Forelimb muscle (tissue), 1 donor: ENCODE data around the gene PLAAT5. TPM values are rescaled to one million over a fixed set of nuclear protein-coding genes. Genes with fewer than 3 reads are reported as not detected.

Source experiments
- DNase-seq: peaks from one replicate; pipeline ENCODE4 v3.0.0-alpha.2; 2013; ENCODE audit warnings: low read depth
- polyA plus RNA-seq: library from polyadenylated mRNA; unstranded; fragments of 120-200 nt; gene quantifications from one replicate; pipeline ENCODE4 v1.2.1, GENCODE V29; 2013; ENCODE audit not compliant: insufficient read length

The PLAAT5 gene
- polyA plus RNA-seq, 1 donor: 3.2 TPM

- DNase-seq: no peak
Measured at GRCh38 chr11:63512816-63513215, 21.8 kb upstream of the PLAAT5 start.

- no peak for DNase-seq
Measured at GRCh38 chr11:63511048-63511748, 20.2 kb upstream of the PLAAT5 start.

- no peak for DNase-seq
Measured at GRCh38 chr11:63510360-63511047, 19.5 kb upstream of the PLAAT5 start.

- no peak for DNase-seq
Measured at GRCh38 chr11:63508745-63509144, 17.8 kb upstream of the PLAAT5 start.

GRCh38 chr11:63508009-63508408 lies 17.0 kb upstream of the PLAAT5 start:
- no peak for DNase-seq

GRCh38 chr11:63507511-63507910 lies 16.5 kb upstream of the PLAAT5 start:
- no peak for DNase-seq

GRCh38 chr11:63506876-63507275 lies 15.9 kb upstream of the PLAAT5 start:
- DNase-seq: no peak

- no peak for DNase-seq
Measured at GRCh38 chr11:63505857-63506528, 15.0 kb upstream of the PLAAT5 start, which contains the start of gene LGALS12. LGALS12 (plus strand) TSS chr11:63506084; CDS start chr11:63506459, 375 bp downstream.

- DNase-seq: no peak
Measured at GRCh38 chr11:63504933-63505586, 14.1 kb upstream of the PLAAT5 start.

GRCh38 chr11:63504054-63504453 lies 13.1 kb upstream of the PLAAT5 start:
- DNase-seq: no peak

- DNase-seq: no peak
Measured at GRCh38 chr11:63503492-63503891, 12.5 kb upstream of the PLAAT5 start.

GRCh38 chr11:63502252-63502820 lies 11.4 kb upstream of the PLAAT5 start:
- no peak for DNase-seq

GRCh38 chr11:63501236-63501635 lies 10.3 kb upstream of the PLAAT5 start:
- DNase-seq: no peak

- DNase-seq: no peak
Measured at GRCh38 chr11:63499874-63500273, 8.9 kb upstream of the PLAAT5 start.

- DNase-seq: no peak
Measured at GRCh38 chr11:63494975-63495374, 4.0 kb upstream of the PLAAT5 start.

GRCh38 chr11:63493127-63493526 lies 2.2 kb upstream of the PLAAT5 start:
- DNase-seq: no peak

GRCh38 chr11:63492441-63492840 lies 1.5 kb upstream of the PLAAT5 start:
- no peak for DNase-seq

GRCh38 chr11:63491636-63492372 lies 837 bp upstream of the PLAAT5 start:
- DNase-seq: no peak

- DNase-seq: no peak
Measured at GRCh38 chr11:63491240-63491587, 247 bp upstream of the PLAAT5 start.

- DNase-seq: no peak
Measured at GRCh38 chr11:63489879-63490278, 1.1 kb downstream of the PLAAT5 start.

GRCh38 chr11:63488789-63489188 lies 2.2 kb downstream of the PLAAT5 start:
- DNase-seq: no peak
